ENCODE measurements around the gene MED13.
A peak's percentile ranks its signal among the peaks of the same experiment; 100 is the strongest.
"Not testable (repeated sequence)": the region's sequence is repeated elsewhere in the genome, so short reads cannot be mapped to it uniquely, and the experiment has no call there.

Gene MED13

DNA sequence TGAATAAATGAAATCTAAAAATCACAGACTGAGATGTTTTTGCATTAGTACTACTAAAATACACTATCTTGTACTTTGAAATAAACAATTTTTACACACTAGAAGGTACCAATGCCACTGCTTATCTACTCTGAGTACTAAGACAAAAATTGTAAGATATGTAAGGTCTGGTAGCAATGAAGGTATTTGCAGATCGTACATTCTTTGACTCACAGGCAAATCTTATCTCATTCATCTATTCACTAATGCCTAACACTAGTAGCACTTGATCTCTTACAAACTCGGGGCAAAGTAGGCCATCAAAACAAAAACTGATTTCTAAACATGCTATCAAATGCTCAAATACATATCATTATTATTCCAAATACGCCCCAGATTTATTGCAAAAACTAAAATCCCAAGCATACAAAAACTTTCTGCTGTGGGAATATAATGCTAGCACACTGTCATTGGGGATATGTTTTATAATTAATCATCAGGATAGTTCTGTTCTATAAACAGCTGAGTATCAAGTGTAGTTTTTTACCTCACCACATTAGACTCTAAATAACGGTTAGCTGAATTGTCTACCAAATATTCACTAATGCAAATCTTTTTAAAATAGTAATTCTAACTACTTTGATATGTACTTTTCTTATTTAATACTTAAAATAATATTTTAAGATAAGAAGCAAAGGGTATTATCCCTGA, 68.0 kb downstream of the MED13 start:
- no peak for DNase-seq

DNA sequence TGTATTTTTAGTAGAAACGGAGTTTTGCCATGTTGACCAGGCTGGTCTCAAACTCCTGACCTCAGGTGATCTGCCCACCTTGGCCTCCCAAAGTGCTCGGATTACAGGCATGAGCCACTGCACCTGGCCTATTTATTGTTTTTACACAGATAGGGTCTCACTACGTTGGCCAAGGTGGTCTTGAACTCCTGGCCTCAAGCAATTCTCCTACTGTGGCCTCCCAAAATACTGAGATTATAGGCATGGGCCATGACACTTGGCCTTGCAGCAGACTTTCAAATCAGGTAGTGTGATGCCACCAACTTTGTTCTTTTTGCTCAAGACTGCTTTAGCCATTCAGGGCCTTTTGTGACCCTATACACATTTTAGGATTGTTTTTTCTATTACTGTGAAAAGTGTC, 75.6 kb downstream of the MED13 start:
- DNase-seq: no peak

DNA sequence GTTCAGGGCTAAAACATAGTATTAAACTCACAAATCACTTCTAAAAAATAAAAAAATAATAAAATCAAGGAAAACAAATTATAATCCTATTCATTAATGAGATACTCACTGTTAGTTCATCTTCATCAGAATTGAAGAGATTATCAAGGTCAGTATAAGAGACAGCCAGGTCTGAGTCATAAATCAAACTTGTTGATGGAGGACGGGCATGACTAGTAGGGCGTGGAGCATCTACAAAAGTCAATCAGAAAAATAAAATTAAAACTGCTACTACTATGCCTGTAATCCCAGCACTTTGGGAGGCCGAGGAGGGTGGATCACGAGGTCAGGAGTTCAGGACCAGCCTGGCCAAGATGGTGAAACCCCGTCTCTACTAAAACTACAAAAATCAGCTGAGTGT, 78.2 kb downstream of the MED13 start:
- DNase-seq: no peak

DNA sequence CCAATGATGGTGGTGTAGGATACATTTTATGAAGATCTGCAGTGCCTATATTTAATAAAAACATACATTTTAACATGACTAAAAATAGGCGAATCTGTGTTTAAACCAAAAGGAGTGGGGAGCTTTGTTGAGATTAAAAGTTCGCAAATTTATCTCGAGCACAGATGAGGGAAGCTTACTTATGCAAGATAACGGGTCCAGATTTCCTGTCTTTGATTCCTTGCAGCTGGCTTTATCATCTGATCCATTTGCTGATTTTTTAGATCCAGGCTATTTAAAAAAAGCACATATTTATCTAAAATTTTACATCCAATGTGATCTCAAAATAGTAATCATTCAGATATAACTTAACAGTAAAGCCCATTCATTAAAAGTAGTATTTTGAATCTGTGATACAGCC, 80.3 kb downstream of the MED13 start:
- DNase-seq: no peak

DNA sequence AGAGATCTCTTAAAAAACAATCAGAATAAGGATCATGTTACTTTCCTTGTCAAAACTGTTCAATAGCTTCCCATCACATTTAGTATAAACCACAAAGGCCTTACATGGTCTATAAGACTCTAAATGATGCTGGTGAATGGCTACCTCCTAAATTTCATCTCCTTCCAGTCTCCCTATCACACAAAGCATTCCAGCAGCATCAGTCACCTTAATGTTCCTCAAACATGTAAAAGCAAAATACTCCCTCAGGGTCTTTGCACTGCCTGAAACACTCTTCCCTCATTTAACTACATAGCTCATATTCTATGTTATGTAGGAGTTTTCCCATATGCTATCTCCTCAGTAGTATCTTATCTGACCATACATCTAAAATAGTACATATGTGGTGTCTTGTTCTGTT, 83.8 kb downstream of the MED13 start:
- DNase-seq: no peak

DNA sequence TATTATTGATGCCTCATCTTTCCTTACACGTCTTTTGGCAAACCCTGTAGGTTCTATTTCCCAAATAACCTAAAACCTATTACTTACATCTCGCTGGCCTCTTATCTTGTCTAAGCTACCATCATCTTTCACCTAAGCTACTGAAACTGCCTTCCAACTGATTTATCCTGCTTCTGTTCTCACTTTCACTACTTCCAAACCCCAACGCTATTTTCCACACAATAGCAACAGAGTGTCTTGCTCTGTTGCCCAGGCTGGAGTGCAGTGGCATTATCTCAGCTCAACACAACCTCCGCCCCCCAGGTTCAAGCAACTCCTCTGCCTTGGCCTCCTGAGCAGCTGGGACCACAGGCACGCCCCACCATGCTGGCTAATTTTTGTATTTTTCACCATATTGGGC, 84.5 kb downstream of the MED13 start:
- DNase-seq: no peak

DNA sequence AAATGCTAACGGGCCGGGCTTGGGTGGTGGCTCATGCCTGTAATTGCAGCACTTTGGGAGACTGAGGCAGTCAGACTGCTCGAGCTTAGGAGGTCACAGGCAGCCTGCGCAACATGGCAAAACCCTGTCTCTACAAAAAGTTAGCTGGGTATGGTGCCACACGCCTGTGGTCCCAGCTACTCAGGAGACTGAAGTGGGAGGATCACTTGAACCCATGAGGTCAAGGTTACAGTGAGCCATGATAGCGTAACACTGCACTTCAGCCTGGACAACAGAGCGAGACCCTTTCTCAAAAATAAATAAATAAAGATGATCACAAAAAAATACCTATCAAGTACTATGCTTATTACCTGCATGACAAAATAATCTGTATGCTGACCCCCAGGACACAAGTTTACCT, 91.0 kb downstream of the MED13 start:
- DNase-seq: no peak

DNA sequence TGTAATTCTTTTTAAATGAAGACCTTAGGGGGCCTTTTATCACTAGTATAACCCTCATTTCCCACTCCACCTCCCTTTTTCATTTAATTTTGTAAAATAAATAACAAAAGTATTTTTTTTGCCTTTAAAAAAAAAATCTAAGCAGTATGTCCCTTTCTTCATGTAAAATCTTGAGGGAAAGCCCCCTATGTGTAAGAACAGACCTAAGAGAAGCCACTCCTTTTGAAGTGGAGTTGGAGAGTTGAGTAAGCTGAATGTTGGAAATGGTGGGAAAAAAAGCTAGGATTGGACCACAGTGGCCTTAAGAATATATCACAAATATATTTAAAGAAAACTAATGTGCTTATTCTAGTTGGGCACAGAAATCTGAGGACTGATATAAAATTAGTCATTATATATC, 92.8 kb downstream of the MED13 start:
- no peak for DNase-seq

DNA sequence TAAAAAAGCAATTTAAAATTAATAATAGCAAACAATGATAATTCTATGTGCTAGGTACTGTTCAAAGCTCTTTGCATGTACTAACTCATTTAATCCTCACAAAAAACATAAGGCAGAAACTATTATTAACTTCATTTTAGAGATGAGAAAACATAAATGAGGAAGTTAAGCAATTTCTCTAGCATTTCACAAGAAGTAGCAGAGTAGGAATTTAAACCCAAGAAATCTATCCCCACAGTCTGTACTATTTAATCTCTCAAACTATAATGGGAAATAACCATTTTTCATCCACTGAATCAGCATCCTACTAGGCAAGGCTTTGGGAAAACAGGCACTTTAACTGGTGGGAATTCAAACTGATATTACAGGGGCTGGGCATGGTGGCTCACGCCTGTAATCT, 95.0 kb downstream of the MED13 start:
- DNase-seq: no peak

DNA sequence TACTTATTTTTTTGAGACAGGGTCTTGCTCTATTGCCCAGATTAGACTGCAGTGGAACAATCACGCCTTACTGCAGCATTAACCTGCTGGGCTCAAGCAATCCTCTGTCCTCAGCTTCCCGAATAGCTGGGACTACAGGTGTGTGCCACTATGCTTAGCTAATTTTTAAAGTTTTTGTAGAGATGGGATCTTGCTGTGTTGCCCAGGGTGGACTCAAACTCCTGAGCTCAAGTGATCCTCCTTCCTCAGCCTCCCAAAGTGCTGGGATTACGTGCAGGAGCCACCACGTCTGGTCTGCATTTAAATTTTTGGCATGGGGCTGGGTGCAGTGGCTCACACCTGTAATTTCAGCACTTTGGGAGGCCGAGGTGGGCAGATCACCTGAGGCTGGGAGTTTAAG, 96.3 kb downstream of the MED13 start:
- DNase-seq: no peak

DNA sequence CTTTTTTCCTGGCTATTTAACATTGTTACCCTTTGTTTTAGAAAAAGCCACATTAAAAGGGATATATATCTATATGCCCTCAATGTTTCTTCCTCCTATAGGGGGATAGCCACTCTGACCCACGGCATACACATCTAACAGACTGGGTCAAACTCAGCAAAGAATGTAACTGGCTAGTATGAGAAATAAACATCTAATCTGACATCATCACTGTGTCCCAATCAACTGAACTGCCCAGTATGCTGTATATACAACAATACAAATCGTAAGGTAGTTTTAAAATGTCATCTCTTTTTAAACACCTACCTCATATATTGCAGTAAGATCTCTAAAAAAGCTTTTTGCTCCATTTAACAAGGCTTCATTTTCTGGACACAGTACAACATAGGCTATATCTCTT, 97.3 kb downstream of the MED13 start:
- no peak for DNase-seq

DNA sequence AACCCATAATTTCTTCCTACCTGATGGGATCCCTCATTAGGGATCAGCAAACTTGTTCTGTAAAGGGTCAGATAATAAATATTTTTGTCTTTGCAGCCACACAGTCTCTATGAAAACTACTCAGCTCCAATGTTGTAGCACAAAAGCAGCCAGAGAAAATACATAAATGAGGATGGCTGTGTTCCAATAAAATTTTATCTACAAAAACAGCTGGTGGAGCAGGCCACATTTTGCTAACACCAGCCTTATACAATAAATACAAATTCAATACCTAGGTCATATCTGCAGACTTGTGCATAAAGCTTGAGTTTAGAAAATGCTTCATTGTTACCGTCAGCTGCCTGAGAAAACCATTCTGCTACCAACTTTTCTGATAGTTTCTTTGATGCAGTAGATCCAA, 98.9 kb downstream of the MED13 start:
- DNase-seq: no peak

DNA sequence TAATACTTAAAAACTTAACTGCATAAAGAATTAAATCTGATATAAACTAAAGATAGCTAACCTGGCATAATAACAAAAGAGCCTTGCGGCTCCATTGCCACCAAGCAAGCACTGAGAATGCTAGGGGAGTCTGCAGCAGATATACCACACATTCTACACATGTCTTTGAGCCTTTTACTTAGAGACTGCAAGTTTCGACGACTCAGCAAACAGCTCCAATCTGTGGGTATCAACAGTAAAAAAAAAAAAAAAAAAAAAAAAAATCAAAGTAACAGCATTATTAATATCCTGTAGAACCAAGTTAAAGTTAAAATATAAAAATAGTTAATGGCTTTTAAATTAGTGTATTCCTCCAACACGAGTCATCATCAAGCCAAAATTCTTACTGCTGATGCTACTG, 109.5 kb downstream of the MED13 start:
- no peak for DNase-seq

DNA sequence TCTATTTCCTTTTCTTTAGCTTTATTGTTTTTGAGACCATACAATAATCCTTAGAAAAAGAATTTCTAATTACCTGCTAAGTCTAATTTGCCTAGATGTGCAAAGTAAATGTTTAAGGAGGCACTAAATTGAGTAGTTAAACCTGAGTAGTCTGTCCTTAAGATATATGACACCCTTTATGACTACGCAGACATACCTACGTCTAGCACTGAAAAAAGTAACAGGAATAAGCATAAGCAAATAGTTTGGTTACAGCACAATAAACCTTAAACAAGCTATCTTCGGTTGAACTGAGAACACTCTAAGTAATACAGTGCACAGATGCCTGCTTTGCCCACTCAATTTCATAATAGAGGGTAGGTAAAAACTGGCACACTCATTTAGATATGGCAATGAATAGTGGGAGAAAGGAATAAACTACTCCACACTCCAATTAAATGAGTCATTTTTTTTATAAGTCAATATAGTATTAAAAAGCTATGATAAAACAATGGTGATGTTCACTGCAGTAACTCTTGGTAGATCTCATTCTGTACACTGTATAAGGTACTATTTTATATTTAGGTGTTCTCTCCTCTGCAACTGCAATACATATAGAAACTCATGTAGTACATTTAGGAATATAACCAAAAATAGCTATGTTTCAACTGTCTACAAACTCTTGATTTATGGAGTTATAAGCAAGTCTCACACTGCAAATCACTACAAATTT, 117.6 kb downstream of the MED13 start:
- no peak for DNase-seq

DNA sequence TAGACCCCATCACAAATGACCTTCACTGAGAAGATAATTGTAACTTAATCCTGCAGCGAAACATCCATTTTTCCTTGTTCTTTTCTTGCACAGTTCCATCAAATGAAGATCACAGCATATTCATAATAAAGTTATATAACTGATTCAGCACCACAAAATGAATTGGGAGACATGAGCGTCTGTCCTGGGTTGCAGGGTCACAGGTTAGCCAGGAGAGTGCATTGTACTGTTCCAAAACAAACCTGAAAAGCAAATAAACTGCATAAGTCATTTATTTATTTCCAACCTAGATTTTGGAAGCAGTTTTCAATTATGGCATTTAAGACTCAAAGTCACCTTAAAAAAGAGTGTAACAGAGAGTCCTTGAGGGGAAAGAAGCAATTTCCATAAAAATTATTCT, 118.7 kb downstream of the MED13 start:
- DNase-seq: no peak

DNA sequence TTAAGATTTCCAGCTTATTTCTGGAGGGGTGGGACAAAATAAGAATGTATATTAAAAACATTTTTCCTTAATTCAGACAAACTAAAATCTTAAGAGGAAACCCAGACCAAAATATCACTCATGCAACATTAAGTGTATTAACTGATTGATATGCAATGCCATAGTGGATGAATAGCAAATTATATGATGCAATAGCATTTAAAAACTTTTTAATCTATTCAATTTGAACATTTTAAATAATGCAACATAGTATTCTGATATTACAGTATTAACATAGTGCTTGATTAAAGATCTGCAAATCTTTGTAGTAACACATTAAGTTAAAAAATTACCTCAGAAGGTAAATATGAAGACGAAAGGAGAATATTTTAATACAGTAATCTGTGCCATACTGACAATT, 122.0 kb downstream of the MED13 start:
- no peak for DNase-seq

DNA sequence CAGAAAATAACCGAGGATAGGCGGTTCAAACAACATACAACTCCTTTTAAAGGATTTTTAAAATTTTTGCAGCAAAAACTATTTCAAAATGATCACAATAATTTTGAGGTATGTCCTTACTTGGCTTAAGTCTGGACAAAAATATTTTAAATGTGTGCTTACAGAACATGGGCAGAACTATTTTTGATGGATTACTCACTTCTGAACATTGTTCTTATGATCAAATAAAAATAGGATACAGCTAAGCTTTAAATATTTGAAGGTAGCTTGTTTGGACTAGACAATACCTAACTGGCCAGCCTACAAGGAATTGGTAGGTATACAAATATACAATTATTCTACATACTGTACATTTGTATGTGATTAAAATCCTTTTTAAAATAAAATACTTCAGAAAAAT, 123.0 kb downstream of the MED13 start:
- DNase-seq: no peak

DNA sequence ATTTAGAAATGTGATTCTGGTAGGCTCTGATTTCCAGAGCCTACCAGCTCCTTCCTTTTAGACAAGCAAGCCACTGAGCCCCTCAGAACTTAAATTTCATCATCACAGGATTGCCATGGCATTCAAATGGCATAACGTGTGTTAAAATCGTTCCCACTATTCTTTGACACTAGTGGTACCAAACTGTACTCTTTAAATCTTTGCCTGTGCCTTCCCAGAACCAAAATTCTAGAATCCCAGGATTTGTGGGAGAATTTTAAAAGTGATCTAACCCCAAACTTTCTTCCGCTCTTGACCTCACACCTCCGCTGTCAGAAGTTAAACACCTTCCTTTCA, 137.0 kb downstream of the MED13 start:
- no peak for DNase-seq

DNA sequence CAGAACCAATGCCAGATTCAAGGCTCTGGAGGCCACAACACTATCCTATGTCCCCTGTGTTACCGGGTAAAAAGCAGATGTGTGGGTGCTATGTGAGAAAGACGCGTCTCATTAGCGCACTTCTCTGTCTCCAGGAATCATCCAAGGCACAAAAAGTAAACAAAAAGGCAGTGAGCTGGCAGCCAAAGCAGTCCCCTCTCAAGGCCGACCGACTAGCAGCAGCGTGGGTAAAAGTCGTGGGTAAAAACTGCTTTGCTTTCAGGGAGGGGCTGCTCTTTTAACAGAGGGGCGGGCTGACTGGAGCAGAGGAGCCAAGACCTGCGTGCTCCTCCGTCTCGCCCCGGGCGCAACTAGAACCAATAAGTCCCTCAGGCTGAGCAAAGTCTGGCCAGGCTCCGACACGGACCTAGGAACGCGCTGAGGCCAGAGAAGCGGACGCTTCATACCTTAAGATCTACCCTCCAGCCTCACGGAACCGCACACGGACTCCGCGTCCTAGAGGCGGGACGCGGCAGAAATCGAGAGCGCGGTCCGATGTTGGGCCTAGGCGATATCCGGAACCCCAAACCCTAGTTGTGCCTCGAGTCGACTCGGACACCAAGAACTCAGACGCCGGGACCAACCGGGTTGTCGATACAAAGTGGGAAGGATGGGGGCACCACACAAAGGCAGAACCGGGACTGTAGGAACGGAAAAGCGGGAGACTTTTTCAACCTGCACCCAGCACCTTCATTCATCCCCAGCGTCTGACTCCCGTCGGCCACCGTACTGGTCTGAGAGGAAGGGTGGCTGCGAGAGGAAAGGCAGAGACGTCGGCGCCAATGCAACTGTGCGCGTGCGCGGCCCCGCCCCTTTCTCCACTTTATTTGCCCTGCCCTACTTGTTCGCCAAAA, 137.6 kb downstream of the MED13 start, which contains the start of gene INTS2:
TSS of gene INTS2 (minus strand) at position 775 of the 893 bp plus-strand sequence. CDS start 1,338 bp downstream, outside the sequence.
- DNase-seq: peak; percentile 95

DNA sequence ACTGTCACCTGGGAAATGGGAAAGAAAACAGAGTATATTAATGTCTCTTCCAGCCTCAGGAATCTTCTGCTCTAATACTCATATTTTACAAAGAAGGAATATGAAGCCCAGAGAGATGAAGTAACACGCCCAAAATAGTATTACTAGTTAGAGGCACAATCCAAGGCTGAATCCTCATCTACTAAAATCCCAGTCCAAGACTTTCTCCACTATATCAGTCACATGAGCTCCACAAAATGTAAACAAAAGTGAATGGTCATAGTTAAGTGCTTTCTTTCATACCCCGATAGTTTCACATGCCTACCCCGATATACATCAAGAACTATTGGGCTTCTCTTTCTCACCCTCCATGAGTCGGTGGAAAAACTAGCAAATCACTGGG, 138.3 kb downstream of the MED13 start:
- DNase-seq: no peak

DNA sequence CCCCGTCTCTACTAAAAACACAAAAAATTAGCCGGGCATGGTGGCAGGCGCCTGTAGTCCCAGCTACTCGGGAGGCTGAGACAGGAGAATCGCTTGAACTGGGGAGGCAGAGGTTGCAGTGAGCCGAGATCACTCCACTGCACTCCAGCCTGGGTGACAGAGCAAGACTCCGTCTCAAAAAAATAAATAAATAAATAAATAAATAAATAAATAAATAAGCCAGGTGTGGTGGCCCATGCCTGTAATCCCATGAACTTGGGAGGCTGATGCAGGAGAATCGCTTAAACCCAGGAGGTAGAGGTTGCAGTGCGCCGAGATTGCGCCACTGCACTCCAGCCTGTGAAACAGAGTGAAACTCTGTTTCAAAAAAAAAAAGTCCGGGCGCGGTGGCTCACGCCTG, 149.9 kb downstream of the MED13 start:
- DNase-seq: not testable (repeated sequence)

DNA sequence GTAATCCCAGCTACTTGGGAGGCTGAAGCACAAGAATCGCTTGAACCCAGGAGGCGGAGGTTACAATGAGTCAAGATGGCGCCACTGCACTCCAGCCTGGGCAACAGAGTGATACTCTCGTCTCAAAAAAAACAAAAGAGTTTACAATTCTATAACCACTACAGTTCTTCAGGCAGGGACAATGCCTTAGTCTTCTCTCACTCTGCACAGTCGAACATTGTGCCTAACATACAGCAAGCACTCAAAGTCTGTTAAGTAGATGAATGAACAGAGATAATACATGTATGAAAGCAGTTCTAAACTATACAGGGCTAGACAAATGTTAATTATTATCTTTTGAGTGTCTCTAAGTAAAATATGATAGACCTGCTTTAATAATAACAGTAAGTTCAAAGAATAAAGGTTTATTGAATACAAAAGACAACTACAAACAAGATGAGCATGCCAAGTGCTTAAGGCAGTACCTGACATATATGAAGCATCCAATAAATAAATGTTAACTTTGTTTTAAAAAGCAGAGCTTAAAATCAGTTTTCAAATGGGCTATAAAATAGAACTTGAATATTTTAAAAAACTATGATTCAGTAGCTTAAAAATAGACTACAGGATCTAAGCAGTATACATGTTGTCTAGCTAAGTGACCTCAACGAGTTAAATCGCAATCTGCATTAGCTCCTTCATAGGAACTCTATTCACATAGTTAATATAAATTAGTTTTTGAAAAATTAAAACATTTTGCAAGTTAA, 156.6 kb downstream of the MED13 start:
- DNase-seq: no peak

DNA sequence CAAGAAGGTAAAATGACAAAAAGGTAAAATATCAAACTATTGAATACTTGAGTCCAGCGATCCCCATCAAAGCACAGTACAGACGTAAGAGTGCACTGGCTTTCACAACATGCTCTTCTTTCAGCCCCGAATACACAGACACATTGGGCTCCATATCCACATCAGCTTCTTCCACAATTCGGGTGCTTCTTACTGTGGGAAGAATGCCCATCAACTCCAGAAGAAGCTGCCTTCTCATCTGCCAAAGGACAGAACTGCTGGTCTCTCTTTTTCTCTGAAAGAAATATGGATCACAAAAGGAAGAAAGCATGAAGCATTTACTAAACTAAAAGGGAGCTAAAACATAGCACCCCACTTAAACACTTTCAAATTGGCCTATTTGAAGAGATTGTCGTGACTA, 157.7 kb downstream of the MED13 start:
- no peak for DNase-seq
